Lung (tissue), 12 donors: ENCODE data around the gene CHMP5. TPM values are rescaled to one million over a fixed set of nuclear protein-coding genes. Genes with fewer than 3 reads are reported as not detected.

ENCODE experiments used
- ATAC-seq: fragments of 200-7000 bp; cut with Tn5 transposase; one replicate; pipeline ENCODE4 v1.9.1; 2020; ENCODE audit warnings: moderate number of reproducible peaks; ENCODE audit not compliant: insufficient read depth, low FRiP score
- DNase-seq, 3 donors: peaks; one replicate each; pipeline ENCODE4 v3.0.0-alpha.2; 2013 to 2017
- H3K27ac ChIP-seq, 2 donors: one replicate each; pipeline ENCODE4 v1.5.1; 2013; ENCODE audit warnings: mild to moderate bottlenecking in 2 of 2, moderate library complexity in 2 of 2, control low read depth in 1 of 2, inconsistent platforms in 1 of 2, low read depth in 1 of 2, low read length in 1 of 2
- H3K27me3 ChIP-seq, 3 donors: one replicate each; pipeline ENCODE4 v1.5.1; 2013; ENCODE audit warnings: low read length in 2 of 3; ENCODE audit not compliant: control insufficient read depth in 3 of 3, insufficient read depth in 3 of 3
- H3K36me3 ChIP-seq, 4 donors: one replicate each; pipeline ENCODE4 v1.5.1; 2013; ENCODE audit warnings: low read length in 4 of 4, mild to moderate bottlenecking in 1 of 4, moderate library complexity in 1 of 4; ENCODE audit not compliant: control insufficient read depth in 4 of 4, insufficient read depth in 4 of 4
- H3K4me1 ChIP-seq, 5 donors: one replicate each; pipeline ENCODE4 v1.5.1; 2013; ENCODE audit warnings: low read length in 5 of 5, mild to moderate bottlenecking in 2 of 5, moderate library complexity in 1 of 5; ENCODE audit not compliant: control insufficient read depth in 5 of 5, insufficient read depth in 5 of 5
- H3K4me3 ChIP-seq: one replicate; pipeline ENCODE4 v1.5.1; 2013; ENCODE audit warnings: mild to moderate bottlenecking, control low read depth, moderate library complexity
- H3K9ac ChIP-seq, 2 donors: one replicate each; pipeline ENCODE4 v1.5.1; 2013; ENCODE audit warnings: low read length in 2 of 2, control low read depth in 1 of 2; ENCODE audit not compliant: insufficient read depth in 1 of 2
- H3K9me3 ChIP-seq, 4 donors: one replicate each; pipeline ENCODE4 v1.5.1; 2013; ENCODE audit warnings: low read length in 3 of 4, mild to moderate bottlenecking in 1 of 4, moderate library complexity in 1 of 4; ENCODE audit not compliant: control insufficient read depth in 4 of 4, insufficient read depth in 3 of 4
- CTCF ChIP-seq: IDR thresholded peaks from 2 replicates; pipeline ENCODE4 v1.5.1; 2012; ENCODE audit warnings: mild to moderate bottlenecking; ENCODE audit errors: control extremely low read depth, extremely low read depth
- WGBS, 2 donors: extraction: QIAGEN DNeasy Blood & Tissue Kit; methylation state at CpG; one replicate each; pipeline ENCODE4 v1.1.7; 2013; 5-methylcytosine and 5-hydroxymethylcytosine counted together
- polyA plus RNA-seq, 2 donors: library from polyadenylated mRNA; stranded (reverse); fragments of 200-250 nt; gene quantifications; one replicate each; pipeline ENCODE4 v1.2.1, GENCODE V29; 2013
- total RNA-seq, 2 donors: library from RNA; depleted of rRNA in 1 of 2; stranded (reverse); fragments of >200 nt in 1 of 2; gene quantifications; one replicate each; pipeline ENCODE4 v1.2.1, GENCODE V29; 2014 to 2021
- donor health status: control.
- donor health status: control.
- donor health status: Bipolar disorder and iron deficiency.
- donor health status: healthy.
- donor health status: DM: yes; HTN: yes; CAD: no.

CHMP5 gene
- total and polyA plus RNA-seq, 4 donors, result 52.3 to 87.5 (median 62.2) TPM

GRCh38 chr9:33287087-33287490 lies 22.2 kb downstream of the CHMP5 start:
- no peaks in the 10 kb centered on the region for H3K27me3 ChIP-seq
- WGBS, 2 donors, result 57 to 61% methylated on average over 4 of the region's 4 CpGs
- no peak overlapping the region for H3K4me3 ChIP-seq
- H3K27ac ChIP-seq, result peak overlapping the region; percentile 54 to 61
- H3K36me3 ChIP-seq, result peaks cover 4 to 10% (median 7%) of the 10 kb centered on the region in 4 donors
- no peaks in the 10 kb centered on the region for H3K9me3 ChIP-seq
- TF ChIP-seq CTCF, result peak; percentile 56
- peaks cover 0 to 10% (median 5%) of the 10 kb centered on the region in 5 donors for H3K4me1 ChIP-seq
- H3K9ac ChIP-seq, result no peak overlapping the region
- ATAC-seq (no peak), DNase-seq (peak; percentile 35 to 75 (median 71))

DNA sequence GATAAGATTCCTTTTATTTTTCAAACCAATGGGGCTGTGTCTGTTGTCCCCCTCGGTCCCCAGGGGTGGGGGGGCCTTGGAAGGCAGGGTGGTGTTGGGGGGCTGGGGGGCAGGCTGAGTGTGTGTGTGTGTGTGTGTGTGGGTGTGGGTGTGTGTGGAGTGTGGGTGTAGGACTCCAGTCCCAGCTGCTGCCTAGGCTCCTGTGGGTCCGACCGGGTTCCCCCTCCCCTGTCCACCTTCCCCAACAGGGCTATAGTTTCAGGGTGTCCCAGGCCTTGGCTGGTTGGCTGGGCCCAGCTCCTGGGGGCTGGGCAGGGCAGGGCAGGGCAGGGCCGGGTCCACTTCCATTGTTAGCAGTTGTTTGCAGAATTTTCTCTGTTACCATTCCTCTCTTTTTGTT lies 23.4 kb downstream of the CHMP5 start:
- Histone ChIP-seq H3K36me3 (peaks cover 4 to 7% (median 5%) of the 10 kb centered on the region in 4 donors), H3K4me3 (no peak overlapping the region), H3K9me3 (no peaks in the 10 kb centered on the region), H3K9ac (no peak overlapping the region), H3K27ac (peak overlapping the region in 1 of 2 donors; percentile 56), H3K4me1 (peaks cover 0 to 16% (median 5%) of the 10 kb centered on the region in 5 donors), H3K27me3 (no peaks in the 10 kb centered on the region)
- ATAC-seq (no peak), DNase-seq (no peak)
- WGBS, 2 donors, result 69 to 78% methylated on average over 4 of the region's 4 CpGs
- TF ChIP-seq CTCF, result no peak

DNA sequence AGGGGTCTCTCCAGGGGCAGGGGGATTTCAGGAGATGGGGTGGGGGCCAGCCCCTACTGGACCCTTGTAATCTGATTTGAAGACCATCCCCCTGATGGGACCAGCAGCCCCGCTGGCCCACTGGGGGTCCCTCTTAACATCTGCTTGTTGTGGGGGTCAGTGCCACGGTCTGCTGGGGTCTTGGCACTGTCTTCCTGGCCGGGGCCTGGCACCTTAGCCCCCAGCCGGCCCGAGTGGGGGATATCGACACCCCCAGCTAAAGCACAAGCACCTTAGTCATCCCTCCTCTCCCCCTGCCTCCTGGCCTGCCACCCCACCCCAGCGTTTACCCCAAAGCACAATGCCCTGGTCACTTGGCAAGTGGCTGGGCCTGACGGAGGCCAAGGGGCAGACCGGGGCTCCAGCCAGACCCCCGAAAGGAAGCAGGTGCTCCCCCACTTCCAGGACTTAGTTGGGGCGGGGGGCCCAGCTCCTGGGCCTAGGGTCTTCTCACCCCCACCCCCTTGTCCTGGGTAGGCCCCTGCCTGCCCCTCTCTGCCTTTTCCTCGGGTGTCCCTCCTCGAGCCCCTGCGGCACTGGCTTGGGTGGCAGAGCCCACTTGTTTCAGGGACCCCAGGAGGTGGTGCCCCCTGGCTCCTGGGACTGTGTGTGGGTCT lies 24.1 kb downstream of the CHMP5 start:
- 59 to 74% methylated on average over 14 of the region's 14 CpGs for WGBS, 2 donors
- Histone ChIP-seq H3K27ac (peak overlapping the region in 1 of 2 donors; percentile 100), H3K36me3 (peaks cover 0 to 5% (median 4%) of the 10 kb centered on the region in 4 donors), H3K9me3 (no peaks in the 10 kb centered on the region), H3K4me3 (no peak overlapping the region), H3K4me1 (peaks cover 0 to 16% (median 5%) of the 10 kb centered on the region in 5 donors), H3K27me3 (no peaks in the 10 kb centered on the region), H3K9ac (no peak overlapping the region)
- peak in 1 of 3 donors; percentile 11 for DNase-seq
- no peak for ATAC-seq
- TF ChIP-seq CTCF, result no peak
